SK-N-SH (cell line): ENCODE measurements around the gene BTNL2. TPM values are rescaled to one million over a fixed set of nuclear protein-coding genes. Genes with fewer than 3 reads are reported as not detected.

Source experiments
- CTCF ChIA-PET: fragments of 300-600, 350-600 bp; formaldehyde crosslinking; extraction: SDS; loops from one replicate; lab custom pipeline; 2021; lab: Yijun Ruan, JAX
- POLR2A ChIA-PET: fragments of 350-600 bp; sonication (Branson Sonifier 250); formaldehyde crosslinking; extraction: SDS; loops from one replicate; lab custom pipeline; 2020; ENCODE audit warnings: antibody characterized with exemption, inconsistent platforms; lab: Yijun Ruan, JAX
- DNase-seq: peaks from one replicate; pipeline ENCODE4 v3.0.0; 2012
- H2AFZ ChIP-seq: fragments of 200-600 bp; sonication (generic); 2 replicates; pipeline ENCODE4 v1.8.1; 2016; ENCODE audit warnings: antibody characterized with exemption, mild to moderate bottlenecking, low read depth
- H3F3A ChIP-seq: fragments of 200-600 bp; sonication (generic); replicated peaks from 2 replicates; pipeline ENCODE3; 2016; ENCODE audit warnings: antibody characterized with exemption, mild to moderate bottlenecking; ENCODE audit not compliant: insufficient read depth
- H3K27ac ChIP-seq, 2 experiments: fragments of 200-500 bp in 1 of 2; fragments of 200-600 bp in 1 of 2; sonication (Bioruptor generic) in 1 of 2; sonication (generic), shearing (Covaris generic) in 1 of 2; 2 replicates each; pipeline versions ENCODE4 v1.5.1 to v1.6.1; 2014 to 2016; ENCODE audit warnings: low read depth in 2 of 2, inconsistent platforms in 1 of 2, low read length in 1 of 2, mild to moderate bottlenecking in 1 of 2, mixed read lengths in 1 of 2
- H3K27me3 ChIP-seq: fragments of 200-600 bp; sonication (generic), shearing (Covaris generic); 2 replicates; pipeline ENCODE4 v1.6.1; 2016; ENCODE audit warnings: mixed run types; ENCODE audit not compliant: insufficient read depth
- H3K36me3 ChIP-seq, 2 experiments: fragments of 200-500 bp in 1 of 2; fragments of 200-600 bp in 1 of 2; sonication (Bioruptor generic) in 1 of 2; sonication (generic) in 1 of 2; replicated peaks in 1 of 2; 2 replicates each; pipeline versions ENCODE3 to v1.5.1; 2014 to 2016; ENCODE audit warnings: low read length in 1 of 2, mild to moderate bottlenecking in 1 of 2; ENCODE audit not compliant: insufficient read depth in 2 of 2, control insufficient read depth in 1 of 2
- H3K4me1 ChIP-seq, 2 experiments: fragments of 200-500 bp in 1 of 2; fragments of 200-600 bp in 1 of 2; sonication (Bioruptor generic) in 1 of 2; sonication (generic), shearing (Covaris generic) in 1 of 2; 2 replicates each; pipeline versions ENCODE4 v1.5.1 to v1.6.1; 2014 to 2016; ENCODE audit warnings: low read depth in 1 of 2, low read length in 1 of 2, mixed run types in 1 of 2; ENCODE audit not compliant: insufficient read depth in 2 of 2, control insufficient read depth in 1 of 2
- H3K4me2 ChIP-seq: fragments of 200-600 bp; sonication (generic), shearing (Covaris generic); 2 replicates; pipeline ENCODE4 v1.6.1; 2017; ENCODE audit warnings: mixed run types
- H3K4me3 ChIP-seq, 2 experiments: fragments of 200-500 bp in 1 of 2; fragments of 200-600 bp in 1 of 2; sonication (Bioruptor generic) in 1 of 2; sonication (generic), shearing (Covaris generic) in 1 of 2; 2 replicates each; pipeline versions ENCODE4 v1.5.1 to v1.8.1; 2014 to 2016; ENCODE audit warnings: low read depth in 2 of 2, inconsistent platforms in 1 of 2, low read length in 1 of 2, mild to moderate bottlenecking in 1 of 2, mixed read lengths in 1 of 2, moderate library complexity in 1 of 2
- H3K79me2 ChIP-seq: fragments of 200-600 bp; sonication (generic); 2 replicates; pipeline ENCODE4 v1.8.1; 2017; ENCODE audit warnings: mild to moderate bottlenecking; ENCODE audit not compliant: insufficient read depth
- H3K9ac ChIP-seq: fragments of 200-600 bp; sonication (generic); 2 replicates; pipeline ENCODE4 v1.6.1; 2017; ENCODE audit warnings: mixed run types
- H3K9me2 ChIP-seq: fragments of 200-600 bp; sonication (generic); 2 replicates; pipeline ENCODE4 v1.6.1; 2017; ENCODE audit warnings: mixed run types
- H3K9me3 ChIP-seq: fragments of 200-600 bp; sonication (generic); 2 replicates; pipeline ENCODE4 v1.6.1; 2017; ENCODE audit warnings: mixed run types, mild to moderate bottlenecking, moderate library complexity
- H4K20me1 ChIP-seq: fragments of 200-600 bp; sonication (generic); 2 replicates; pipeline ENCODE4 v1.6.1; 2017; ENCODE audit warnings: mild to moderate bottlenecking, mixed run types; ENCODE audit not compliant: insufficient read depth
- CHD2 ChIP-seq: fragments of 150-350 bp; IDR thresholded peaks from 2 replicates; pipeline ENCODE4 v1.6.1; 2018; ENCODE audit warnings: low read length; ENCODE audit not compliant: partially characterized antibody
- EP300 ChIP-seq, 2 experiments: IDR thresholded peaks; 2 replicates each; pipeline versions ENCODE4 v1.4.0 to v1.6.1; 2012; ENCODE audit warnings: borderline replicate concordance in 1 of 2, low read depth in 1 of 2, low read length in 1 of 2
- FOXM1 ChIP-seq: IDR thresholded peaks from 2 replicates; pipeline ENCODE4 v1.4.0; 2012; ENCODE audit warnings: low read depth, mild to moderate bottlenecking
- GABPA ChIP-seq: IDR thresholded peaks from 2 replicates; pipeline ENCODE4 v1.4.0; 2012; ENCODE audit warnings: low read depth, mild to moderate bottlenecking
- JUND ChIP-seq: IDR thresholded peaks from 2 replicates; pipeline ENCODE4 v1.4.0; 2012
- MEF2A ChIP-seq: IDR thresholded peaks from 2 replicates; pipeline ENCODE4 v1.4.0; 2012; ENCODE audit warnings: low read depth, borderline replicate concordance
- NFIC ChIP-seq: IDR thresholded peaks from 2 replicates; pipeline ENCODE4 v1.4.0; 2012; ENCODE audit warnings: borderline replicate concordance
- NRF1 ChIP-seq: IDR thresholded peaks from 2 replicates; pipeline ENCODE4 v1.6.1; 2012; ENCODE audit warnings: low read depth, mild to moderate bottlenecking, low read length
- POLR2AphosphoS5 ChIP-seq: IDR thresholded peaks from 2 replicates; pipeline ENCODE4 v1.6.1; 2012; ENCODE audit warnings: low read depth, low read length
- RCOR1 ChIP-seq: fragments of 150-350 bp; IDR thresholded peaks from 2 replicates; pipeline ENCODE4 v1.6.1; 2017; ENCODE audit warnings: antibody characterized with exemption, low read length
- RFX5 ChIP-seq: IDR thresholded peaks from 2 replicates; pipeline ENCODE4 v1.6.1; 2012; ENCODE audit warnings: mild to moderate bottlenecking, improper control_type of control experiment, low read length
- RXRA ChIP-seq: IDR thresholded peaks from 2 replicates; pipeline ENCODE4 v1.4.0; 2012; ENCODE audit warnings: low read depth, mild to moderate bottlenecking, borderline replicate concordance
- SMC3 ChIP-seq: IDR thresholded peaks from 2 replicates; pipeline ENCODE4 v1.6.1; 2012; ENCODE audit warnings: low read depth, low read length, improper control_type of control experiment
- TEAD4 ChIP-seq: IDR thresholded peaks from 2 replicates; pipeline ENCODE4 v1.4.0; 2012; ENCODE audit warnings: mild to moderate bottlenecking, borderline replicate concordance; ENCODE audit not compliant: insufficient read depth
- USF1 ChIP-seq: IDR thresholded peaks from 2 replicates; pipeline ENCODE4 v1.4.0; 2012; ENCODE audit warnings: low read depth, borderline replicate concordance
- YY1 ChIP-seq: IDR thresholded peaks from 2 replicates; pipeline ENCODE4 v1.4.0; 2012; ENCODE audit warnings: low read depth, mild to moderate bottlenecking
- ZBTB33 ChIP-seq: IDR thresholded peaks from 2 replicates; pipeline ENCODE4 v1.4.0; 2012; ENCODE audit warnings: low read depth, borderline replicate concordance
- WGBS: methylation state at CpG from one replicate; pipeline ENCODE4 v1.1.6; 2017; ENCODE audit warnings: low lambda C conversion rate; 5-methylcytosine and 5-hydroxymethylcytosine counted together
- polyA plus RNA-seq, 3 experiments: library from polyadenylated mRNA; depleted of rRNA; stranded (reverse); fragments of >200 nt; gene quantifications; 2 replicates each; pipeline ENCODE4 v1.2.3, GENCODE V29; 2012
- TF ChIP-seq, protein P1 (sequence below): IDR thresholded peaks from 2 replicates; pipeline ENCODE4 v1.6.1; 2012; ENCODE audit warnings: mild to moderate bottlenecking, low read depth, low read length, moderate library complexity
- TF ChIP-seq, protein P2 (sequence below): IDR thresholded peaks from 2 replicates; pipeline ENCODE4; 2012
- TF ChIP-seq, protein P3 (sequence below): fragments of 150-350 bp; IDR thresholded peaks from 2 replicates; pipeline ENCODE4 v1.6.1; 2016; ENCODE audit warnings: mild to moderate bottlenecking, low read depth, low read length

Gene BTNL2
- polyA plus RNA-seq, 1 of the 3 experiments (the other 2 are of a cell fraction), result not detected

DNA sequence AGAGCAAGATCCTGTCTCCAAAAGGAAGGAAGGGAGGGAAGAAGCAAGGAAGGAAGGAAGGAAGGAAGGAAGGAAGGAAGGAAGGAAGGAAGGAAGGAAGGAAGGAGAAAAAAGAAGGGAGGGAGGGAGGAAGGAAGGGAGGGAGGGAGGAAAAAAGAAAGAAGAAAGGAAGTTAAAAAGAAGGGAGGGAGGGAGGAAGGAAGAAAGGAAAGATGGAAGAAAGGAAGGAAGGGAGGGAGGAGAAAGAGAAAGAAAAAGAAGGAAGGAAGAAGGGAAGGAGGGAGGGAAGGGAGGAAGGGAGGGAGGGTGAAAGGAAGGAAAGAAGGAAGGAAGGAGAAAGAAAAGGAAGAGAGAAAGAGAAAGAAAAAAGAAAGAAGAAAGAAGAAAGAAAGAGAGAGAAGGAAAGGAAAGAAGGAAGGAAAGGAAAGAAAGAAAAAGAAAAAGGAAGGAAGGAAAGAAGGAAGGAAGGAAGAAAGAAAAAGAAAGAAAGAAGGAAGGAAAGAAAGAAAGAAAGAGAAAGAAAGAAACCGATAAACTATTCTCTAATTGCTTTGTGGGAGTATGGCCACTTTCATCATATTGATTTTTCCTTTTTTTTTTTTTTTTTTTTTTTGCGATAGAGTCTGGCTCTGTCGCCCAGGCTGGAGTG is 42.2 kb upstream of the BTNL2 start:
- TF ChIP-seq YY1 (no peak), RFX5 (no peak), NFIC (no peak), RXRA (no peak)
- 0% methylated on average over 3 of the region's 3 CpGs for WGBS
- POLR2A ChIA-PET, result no interaction called here
- Histone ChIP-seq H4K20me1 (no peaks in the 10 kb centered on the region), H2AFZ (no peak overlapping the region), H3K27me3 (no peaks in the 10 kb centered on the region; the same call in 1 of the 2 replicates), H3K79me2 (no peaks in the 10 kb centered on the region), H3K4me3 (no peak overlapping the region), H3K36me3 (no peaks in the 10 kb centered on the region), H3K9me2 (no peaks in the 10 kb centered on the region), H3K4me1 (no peaks in the 10 kb centered on the region), H3F3A (no peaks in the 10 kb centered on the region), H3K9ac (no peak overlapping the region), H3K9me3 (no peaks in the 10 kb centered on the region), H3K27ac (no peak overlapping the region), H3K4me2 (no peak overlapping the region)
- no peak for DNase-seq
- CTCF ChIA-PET, result no interaction called here

GRCh38 chr6:32447932-32448331 is 41.0 kb upstream of the BTNL2 start:
- Histone ChIP-seq H3K79me2 (no peaks in the 10 kb centered on the region), H3K27ac (no peak overlapping the region), H3K9ac (no peak overlapping the region), H2AFZ (no peak overlapping the region), H3K9me3 (no peaks in the 10 kb centered on the region), H3K36me3 (no peaks in the 10 kb centered on the region), H3K9me2 (no peaks in the 10 kb centered on the region), H3K4me3 (no peak overlapping the region), H3K27me3 (peaks cover 2% of the 10 kb centered on the region; the same call in 1 of the 2 replicates), H3F3A (no peaks in the 10 kb centered on the region), H3K4me1 (no peaks in the 10 kb centered on the region), H4K20me1 (no peaks in the 10 kb centered on the region), H3K4me2 (no peak overlapping the region)
- no peak for DNase-seq
- TF ChIP-seq, protein P1, sequence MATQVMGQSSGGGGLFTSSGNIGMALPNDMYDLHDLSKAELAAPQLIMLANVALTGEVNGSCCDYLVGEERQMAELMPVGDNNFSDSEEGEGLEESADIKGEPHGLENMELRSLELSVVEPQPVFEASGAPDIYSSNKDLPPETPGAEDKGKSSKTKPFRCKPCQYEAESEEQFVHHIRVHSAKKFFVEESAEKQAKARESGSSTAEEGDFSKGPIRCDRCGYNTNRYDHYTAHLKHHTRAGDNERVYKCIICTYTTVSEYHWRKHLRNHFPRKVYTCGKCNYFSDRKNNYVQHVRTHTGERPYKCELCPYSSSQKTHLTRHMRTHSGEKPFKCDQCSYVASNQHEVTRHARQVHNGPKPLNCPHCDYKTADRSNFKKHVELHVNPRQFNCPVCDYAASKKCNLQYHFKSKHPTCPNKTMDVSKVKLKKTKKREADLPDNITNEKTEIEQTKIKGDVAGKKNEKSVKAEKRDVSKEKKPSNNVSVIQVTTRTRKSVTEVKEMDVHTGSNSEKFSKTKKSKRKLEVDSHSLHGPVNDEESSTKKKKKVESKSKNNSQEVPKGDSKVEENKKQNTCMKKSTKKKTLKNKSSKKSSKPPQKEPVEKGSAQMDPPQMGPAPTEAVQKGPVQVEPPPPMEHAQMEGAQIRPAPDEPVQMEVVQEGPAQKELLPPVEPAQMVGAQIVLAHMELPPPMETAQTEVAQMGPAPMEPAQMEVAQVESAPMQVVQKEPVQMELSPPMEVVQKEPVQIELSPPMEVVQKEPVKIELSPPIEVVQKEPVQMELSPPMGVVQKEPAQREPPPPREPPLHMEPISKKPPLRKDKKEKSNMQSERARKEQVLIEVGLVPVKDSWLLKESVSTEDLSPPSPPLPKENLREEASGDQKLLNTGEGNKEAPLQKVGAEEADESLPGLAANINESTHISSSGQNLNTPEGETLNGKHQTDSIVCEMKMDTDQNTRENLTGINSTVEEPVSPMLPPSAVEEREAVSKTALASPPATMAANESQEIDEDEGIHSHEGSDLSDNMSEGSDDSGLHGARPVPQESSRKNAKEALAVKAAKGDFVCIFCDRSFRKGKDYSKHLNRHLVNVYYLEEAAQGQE, result no peak
- TF ChIP-seq MEF2A (no peak), CHD2 (no peak), JUND (no peak), POLR2AphosphoS5 (no peak), SMC3 (no peak), TEAD4 (no peak), GABPA (no peak), FOXM1 (no peak), RCOR1 (no peak), NRF1 (no peak), USF1 (no peak), ZBTB33 (no peak), EP300 (IDR thresholded peaks at IDR 0.05; ENCODE audit: borderline replicate concordance in 1 of 2, low read depth in 1 of 2, low read length in 1 of 2) (no peak)
- TF ChIP-seq, protein P2, sequence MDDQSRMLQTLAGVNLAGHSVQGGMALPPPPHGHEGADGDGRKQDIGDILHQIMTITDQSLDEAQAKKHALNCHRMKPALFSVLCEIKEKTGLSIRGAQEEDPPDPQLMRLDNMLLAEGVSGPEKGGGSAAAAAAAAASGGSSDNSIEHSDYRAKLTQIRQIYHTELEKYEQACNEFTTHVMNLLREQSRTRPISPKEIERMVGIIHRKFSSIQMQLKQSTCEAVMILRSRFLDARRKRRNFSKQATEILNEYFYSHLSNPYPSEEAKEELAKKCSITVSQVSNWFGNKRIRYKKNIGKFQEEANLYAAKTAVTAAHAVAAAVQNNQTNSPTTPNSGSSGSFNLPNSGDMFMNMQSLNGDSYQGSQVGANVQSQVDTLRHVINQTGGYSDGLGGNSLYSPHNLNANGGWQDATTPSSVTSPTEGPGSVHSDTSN, result no peak
- TF ChIP-seq, protein P3, sequence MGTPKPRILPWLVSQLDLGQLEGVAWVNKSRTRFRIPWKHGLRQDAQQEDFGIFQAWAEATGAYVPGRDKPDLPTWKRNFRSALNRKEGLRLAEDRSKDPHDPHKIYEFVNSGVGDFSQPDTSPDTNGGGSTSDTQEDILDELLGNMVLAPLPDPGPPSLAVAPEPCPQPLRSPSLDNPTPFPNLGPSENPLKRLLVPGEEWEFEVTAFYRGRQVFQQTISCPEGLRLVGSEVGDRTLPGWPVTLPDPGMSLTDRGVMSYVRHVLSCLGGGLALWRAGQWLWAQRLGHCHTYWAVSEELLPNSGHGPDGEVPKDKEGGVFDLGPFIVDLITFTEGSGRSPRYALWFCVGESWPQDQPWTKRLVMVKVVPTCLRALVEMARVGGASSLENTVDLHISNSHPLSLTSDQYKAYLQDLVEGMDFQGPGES, result no peak
- POLR2A ChIA-PET, result no interaction called here
- CTCF ChIA-PET, result no interaction called here
